Neural cell (in vitro differentiated cells): ENCODE data around the gene MPHOSPH9.

ENCODE experiments used
- CTCF ChIP-seq: fragments of 450-650 bp; IDR thresholded peaks from 2 replicates; pipeline ENCODE4 v1.5.1; 2014; ENCODE audit warnings: antibody characterized with exemption, mild to moderate bottlenecking, moderate library complexity; ENCODE audit not compliant: poor library complexity, severe bottlenecking
- POLR2AphosphoS5 ChIP-seq: IDR thresholded peaks from 2 replicates; pipeline ENCODE4 v1.6.1; 2012
- REST ChIP-seq: IDR thresholded peaks from 2 replicates; pipeline ENCODE4 v1.6.1; 2012; ENCODE audit warnings: borderline replicate concordance
- TAF1 ChIP-seq: IDR thresholded peaks from 2 replicates; pipeline ENCODE4 v1.6.1; 2012; ENCODE audit warnings: low read depth

- TF ChIP-seq CTCF (no peak), POLR2AphosphoS5 (no peak), REST (no peak), TAF1 (no peak)
These were observed 99.2 kb downstream of the MPHOSPH9 start for GRCh38 chr12:123133701-123134100.
